Right renal pelvis (tissue), 4 donors: ENCODE data around the gene MARCHF3. TPM values are rescaled to one million over a fixed set of nuclear protein-coding genes. Genes with fewer than 3 reads are reported as not detected.
"Not testable (repeated sequence)": the region's sequence is repeated elsewhere in the genome, so short reads cannot be mapped to it uniquely, and the experiment has no call there.

Experiments
- DNase-seq, 4 donors: peaks; one replicate each; pipeline ENCODE4 v3.0.0-alpha.2; 2013; ENCODE audit warnings: low read depth in 4 of 4, low spot score in 3 of 4, missing footprints in 1 of 4
- polyA plus RNA-seq, 4 donors: library from polyadenylated mRNA; unstranded; fragments of 120-200 nt; gene quantifications; one replicate each; pipeline ENCODE4 v1.2.1, GENCODE V29; 2013; ENCODE audit not compliant: insufficient read length in 4 of 4

The MARCHF3 gene
- polyA plus RNA-seq, 4 donors: 6.1 to 8.5 (median 7.7) TPM

DNA sequence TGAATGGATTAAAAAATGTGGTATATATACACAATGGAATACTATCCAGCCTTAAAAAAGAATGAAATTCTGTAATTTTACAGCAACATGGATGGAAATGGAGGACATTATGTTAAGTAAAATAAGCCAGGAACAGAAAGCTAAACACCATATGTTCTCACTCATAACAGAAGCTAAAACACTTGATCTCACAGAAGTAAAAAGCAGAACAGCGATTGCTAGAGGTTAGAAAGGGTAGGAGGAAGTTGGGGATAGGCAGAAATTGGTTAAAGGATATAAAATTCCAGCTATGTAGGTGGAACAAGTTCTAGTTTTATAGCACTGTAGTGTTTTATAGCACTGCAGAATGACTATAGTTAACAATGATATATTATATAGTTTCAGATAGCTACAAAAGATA is 15.8 kb downstream of the MARCHF3 start:
- DNase-seq: no peak

DNA sequence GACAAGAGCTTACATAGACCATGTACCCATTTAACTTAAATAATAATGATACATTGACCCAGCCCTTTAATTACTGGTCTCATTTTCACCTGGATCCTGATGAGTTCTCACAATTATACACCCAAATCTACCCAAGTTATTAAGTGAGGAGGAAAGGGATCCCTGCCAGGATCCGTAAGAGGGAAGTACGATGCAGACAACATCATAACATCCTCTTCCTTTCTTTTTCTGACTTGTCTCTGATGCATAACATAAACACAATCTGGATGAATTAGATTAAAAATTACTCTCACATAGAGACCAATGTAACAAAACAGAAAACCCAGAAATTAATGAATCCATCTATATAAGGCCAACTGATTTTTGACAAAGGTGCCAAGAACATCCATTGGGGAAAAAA is 17.0 kb downstream of the MARCHF3 start:
- no peak for DNase-seq

DNA sequence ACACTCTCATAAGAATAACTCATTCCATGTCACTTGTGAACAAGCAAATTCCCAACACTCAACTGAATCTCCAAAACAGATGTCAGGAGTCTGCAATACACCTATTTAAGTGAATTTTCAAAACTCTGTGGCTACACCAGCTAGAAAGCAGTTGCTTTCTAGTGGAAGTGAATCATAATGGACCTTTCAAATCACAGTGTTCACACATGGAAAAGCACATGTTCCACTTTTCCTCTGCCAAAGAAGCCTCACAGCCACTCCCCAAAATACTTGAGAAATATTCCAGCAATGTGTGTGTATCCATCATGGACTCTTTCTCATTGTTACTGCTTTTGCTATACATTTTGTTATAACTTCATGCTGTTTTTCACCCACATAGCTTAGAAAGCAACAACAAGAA is 17.4 kb downstream of the MARCHF3 start:
- DNase-seq: no peak

DNA sequence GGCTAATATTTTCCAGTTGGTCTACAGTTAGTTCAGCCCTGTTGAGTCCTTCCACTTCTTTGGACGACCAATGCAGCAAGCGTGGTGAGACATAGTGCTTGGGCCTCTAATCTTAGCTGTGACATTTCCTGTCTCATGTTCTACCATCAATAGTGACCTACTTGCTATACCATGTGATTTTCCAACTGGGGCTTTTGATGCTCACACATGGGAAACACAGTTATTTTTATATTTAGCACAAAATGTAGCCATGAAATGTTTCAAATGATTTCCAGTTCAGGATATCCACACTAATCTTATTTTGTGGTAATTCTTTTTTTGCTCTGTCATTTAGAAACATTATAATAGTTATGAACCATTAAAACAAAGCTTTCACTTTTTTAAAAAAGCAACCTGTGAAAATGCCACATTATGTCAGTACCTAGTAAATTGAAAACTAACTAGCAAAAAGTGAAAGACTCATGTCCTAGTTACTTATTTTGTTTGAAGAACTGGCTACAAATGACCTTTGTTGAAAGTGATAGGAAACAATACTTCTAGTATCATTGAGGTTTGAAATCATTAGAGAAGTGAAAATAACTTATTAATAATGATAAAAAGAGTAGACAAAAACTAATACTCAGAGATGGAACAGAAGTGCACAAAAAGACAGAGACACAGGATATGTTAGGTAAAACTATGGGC is 18.3 kb downstream of the MARCHF3 start:
- no peak for DNase-seq

DNA sequence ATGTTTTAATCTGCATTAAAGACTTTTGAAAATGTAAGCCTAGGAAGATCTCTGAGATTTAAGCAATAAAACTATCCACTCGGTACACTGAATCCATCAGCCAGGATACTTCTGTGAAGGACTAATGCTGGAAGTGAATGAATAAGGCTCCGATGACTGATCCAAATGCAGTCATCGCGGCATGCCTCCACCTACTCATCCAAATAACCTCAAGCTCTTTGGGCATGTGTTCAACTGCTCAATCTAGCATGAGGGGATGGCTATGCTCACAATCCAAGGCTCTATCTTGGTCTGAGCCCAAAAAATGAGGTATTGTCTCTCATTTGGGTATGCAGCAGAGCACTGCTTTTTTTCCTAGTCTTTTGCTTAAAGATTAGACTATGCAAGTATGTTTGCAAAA is 19.2 kb downstream of the MARCHF3 start:
- DNase-seq: no peak

DNA sequence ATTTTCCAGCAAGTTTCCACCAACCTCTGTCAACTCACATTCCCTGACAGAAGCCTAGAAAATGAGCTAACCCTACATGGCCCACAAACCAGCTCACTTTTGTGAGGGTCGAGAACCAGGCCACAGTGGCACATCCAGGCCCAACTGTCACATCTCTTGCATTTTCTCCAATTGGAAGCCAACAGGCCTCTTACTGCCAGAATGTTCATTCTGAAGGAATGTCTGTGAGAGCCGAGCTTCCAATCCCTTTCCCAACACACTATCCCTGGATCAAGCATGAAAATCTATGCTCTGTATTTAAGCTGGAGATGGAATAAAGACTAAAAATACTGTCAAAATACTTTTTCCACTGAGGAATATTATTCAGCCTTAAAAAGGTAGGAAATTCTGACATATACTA is 20.0 kb downstream of the MARCHF3 start:
- no peak for DNase-seq

DNA sequence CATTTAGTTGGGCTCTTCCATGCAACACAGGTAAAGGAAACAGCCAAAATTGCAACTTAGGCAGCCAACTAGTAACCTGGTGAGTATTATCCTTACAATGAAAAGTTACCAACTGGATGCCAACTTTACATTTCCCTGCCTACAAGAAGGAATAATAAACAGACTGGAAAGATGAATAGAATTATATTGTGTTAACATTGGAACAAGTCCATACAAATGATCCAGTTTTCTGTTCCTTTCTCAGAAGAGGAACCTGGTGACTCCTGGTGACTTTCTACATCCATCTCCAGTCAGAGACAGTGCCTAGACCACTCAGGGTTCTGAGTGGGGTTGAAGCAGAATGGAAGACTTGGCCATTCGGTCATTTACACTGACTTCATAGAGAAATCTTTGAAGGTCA is 20.6 kb downstream of the MARCHF3 start:
- DNase-seq: no peak

DNA sequence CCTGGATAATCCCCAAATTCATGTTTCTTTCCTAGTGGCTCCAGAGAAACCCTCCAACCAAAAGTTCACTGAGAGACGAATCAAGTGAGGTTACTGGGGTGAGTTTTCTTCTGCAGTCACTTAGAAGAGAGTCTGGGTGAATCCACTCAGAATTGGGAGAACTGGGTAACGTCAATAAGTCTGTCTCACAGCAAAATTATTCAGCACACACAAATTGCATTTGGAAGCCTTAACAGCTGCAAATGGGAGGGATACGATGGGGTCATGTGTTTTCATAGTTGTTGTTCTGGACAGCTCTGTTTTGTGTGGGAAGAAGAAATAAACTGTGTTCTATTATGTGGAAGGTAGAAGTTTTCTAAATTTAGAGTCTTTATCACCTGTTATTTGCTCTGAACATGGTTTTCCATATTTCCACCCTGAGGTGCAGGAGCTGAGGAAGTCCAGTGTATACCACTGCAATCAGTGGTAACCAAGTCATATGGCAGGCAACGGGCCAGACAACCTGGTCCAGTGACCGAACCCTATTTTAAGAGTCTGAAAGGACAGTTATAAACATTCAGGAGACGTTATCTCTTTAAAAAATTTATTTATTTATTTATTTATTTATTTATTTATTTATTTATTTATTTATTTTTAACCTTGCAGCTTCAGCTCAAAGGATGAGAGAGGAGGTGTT is 21.9 kb downstream of the MARCHF3 start:
- no peak for DNase-seq

DNA sequence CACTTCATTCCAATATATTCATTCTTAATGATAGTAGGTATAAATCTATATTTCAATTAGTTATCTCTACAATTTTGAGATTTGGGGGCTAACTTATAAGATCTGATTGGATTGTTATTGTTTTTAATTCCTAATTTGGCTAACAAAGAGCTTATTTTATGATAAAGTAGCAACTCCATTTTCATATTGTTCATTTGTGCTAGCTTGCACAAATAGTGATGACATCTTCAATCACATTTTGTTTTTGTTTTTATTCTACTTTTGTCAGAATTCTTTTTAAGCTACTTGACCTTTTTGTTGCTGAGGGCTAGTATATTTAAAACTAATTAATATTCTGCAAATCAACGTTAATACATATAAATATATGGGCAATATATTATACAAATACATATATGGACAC is 22.8 kb downstream of the MARCHF3 start:
- no peak for DNase-seq

DNA sequence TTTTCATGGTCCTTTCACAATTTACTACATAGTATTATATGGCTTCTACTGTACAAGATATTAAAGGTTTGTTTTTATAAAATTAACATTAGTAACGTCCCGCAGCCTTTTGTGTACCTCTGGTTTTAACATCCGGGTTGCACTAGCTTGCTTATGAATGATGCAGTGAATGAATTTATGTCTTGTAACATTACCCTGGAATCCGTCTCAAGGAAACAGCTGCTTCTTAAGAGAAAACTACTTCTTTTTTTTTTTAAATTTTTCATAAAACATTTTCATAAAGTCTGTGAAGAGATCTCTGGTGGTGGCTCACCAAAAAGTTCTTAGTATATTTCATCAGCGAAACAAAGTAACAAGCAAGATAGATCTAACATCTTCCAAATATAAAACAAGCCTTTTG is 23.6 kb downstream of the MARCHF3 start:
- DNase-seq: no peak

DNA sequence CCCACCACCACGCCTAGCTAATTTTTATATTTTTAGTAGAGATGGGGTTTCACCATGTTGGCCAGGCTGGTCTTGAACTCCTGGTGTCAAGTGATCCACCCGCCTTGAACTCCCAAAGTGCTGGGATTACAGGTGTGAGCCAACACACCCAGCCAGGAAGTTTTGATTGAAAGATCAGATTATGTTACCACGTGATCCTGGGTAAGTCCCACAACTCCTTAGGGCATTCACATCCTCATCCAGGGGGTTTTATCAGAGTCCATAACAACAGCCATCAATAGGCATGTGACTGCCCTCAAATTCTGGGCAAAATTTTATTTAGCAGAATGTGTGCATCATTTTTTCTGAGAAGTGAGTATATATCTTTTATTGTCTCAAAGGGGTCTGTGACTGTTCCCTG is 25.1 kb downstream of the MARCHF3 start:
- DNase-seq: not testable (repeated sequence)

DNA sequence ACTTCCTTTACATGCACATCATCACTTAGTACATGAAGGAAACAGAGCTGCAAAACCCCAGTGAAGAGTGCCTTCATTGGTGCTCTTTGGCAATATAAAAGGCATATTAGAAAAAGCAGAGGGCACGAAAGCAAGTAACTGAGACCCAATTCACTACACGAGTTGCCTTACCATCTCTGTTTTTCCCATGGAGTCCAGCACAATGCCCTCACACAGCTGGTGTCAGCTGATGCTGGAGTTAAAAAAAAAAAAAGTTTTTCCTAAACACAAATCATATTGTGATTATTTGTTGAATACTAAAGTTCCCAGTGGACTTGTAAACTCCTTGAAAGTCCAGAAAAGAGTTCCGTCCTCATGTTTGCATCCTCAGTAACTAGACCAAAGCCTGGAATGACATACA is 25.6 kb downstream of the MARCHF3 start:
- no peak for DNase-seq

DNA sequence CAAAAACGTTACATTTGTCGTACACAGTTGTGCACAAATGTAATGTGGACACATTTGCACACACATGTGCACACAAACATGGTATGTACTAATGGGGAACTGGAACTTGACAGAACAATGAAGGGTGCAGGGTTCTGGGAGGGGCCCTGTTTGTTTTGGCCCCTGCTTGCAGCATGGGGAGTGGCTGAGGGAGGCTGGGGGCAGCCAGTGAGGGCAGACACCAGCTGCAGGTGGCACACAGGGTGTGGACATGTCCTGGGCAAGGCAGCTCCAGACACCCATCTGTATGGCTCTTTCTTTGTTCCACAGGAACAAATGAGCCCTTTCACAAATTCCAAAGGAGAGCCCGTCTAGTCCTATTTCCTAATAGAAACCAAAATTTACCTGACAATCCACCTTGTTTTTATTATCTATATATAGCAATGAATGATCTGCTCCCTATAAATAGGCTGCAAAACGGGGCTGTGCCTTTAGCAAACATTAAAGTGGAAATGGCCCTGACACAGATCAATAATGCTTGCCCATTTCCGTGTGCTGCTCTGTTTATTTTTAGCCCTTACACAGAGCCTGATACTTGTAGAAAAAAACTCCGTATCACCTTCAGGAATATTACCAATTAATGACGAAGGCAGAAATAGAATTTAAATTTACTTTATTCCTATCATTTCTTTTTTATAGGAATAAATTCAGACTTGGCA is 26.4 kb downstream of the MARCHF3 start:
- no peak for DNase-seq

DNA sequence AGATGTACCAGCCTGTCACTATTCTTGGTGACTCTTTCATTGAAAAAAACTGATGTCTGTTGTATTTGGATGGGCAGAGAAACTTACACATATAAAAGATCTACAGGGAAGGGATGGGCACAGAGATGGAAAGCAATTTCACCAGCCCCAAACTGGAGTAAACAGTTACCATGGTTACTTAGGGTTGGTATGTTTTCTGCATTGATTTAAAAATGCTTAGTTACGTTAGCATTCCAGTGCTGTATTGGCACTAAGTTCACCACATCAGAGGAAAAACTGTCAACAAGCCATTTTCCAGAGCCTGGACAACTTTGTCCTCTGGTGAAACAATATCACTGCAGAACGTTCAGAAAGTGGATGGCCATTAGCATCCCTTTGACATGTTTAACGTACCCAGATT is 28.0 kb downstream of the MARCHF3 start:
- no peak for DNase-seq

DNA sequence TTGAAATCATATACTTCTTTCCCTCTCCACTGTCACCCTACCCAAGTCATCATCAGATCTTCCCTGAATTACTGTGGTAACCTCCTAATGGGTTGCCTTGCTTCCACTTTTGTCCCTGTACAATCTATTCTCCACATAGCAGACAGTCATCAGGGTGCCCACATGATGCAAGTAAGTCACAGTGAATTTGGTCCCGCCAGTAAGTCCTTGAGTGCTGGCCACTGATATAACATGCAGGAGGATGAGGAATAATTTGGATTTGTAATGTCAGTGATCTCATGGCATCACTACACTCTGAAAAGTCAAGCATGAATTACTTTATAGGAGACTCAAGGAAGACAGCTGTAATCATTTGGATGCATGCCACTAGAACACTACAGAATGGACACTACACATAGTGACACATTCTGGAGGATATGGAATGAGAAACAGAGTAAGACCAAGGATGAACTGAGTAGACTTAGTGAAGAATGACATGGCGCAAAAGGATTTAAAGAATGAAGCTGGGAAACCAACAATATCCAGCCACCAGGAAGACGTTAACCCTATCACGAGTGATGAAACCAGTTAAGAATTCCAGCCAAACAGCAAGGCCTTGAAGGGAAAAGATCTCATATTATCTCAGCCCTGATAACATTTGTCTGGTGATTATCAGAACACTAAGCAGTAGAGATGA is 28.6 kb downstream of the MARCHF3 start:
- DNase-seq: no peak

DNA sequence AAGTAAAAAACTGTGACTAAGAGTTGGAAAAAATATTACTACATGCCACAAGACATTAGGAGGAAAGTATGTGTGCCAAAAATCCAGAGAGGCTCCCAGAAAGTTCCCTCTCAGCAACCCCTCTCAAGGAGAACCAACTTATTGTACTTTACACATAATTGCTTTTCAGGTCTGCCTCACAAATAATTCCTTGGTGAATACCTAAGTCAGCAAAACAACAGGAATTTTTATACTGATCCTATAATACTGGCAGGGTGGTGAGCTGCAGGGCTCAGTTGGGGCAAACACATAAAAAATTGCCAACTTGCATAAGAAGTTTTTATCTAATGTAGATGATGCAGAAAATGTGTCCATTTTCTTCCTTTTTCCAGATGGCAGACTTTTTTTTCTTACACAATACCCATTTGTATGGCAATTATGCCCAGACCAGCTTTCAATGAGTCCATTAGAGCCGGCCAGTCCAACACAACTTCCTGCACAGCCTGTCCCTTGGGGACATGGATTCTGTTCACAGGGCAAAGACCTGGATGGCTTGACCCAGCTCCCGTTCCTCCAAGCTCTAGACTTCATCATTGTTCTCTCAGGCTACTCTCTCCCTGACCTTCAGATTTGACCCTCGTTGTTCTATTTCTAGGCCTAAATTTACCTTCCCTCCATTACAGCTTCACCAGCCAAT is 31.3 kb downstream of the MARCHF3 start:
- no peak for DNase-seq

DNA sequence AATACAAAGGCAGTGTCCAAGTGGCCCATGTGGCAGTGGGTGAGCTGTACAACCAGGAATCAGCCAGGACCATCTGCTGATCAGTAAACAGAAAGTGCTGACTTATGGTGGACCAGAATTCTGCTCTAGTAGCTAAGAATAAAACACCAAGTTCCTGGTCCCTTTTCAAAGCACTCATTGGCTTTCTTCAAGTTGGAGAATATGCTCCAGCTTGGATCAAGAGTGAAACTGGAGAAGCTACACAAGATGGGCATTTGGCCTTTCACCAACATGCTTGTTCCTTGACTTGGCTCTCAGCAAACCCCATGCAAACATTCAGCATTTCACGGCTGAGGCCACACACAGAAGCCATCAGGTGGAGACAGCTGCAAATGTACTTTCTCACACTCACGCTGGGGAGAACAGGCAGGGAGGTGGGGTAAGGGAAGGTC is 32.1 kb downstream of the MARCHF3 start:
- no peak for DNase-seq

DNA sequence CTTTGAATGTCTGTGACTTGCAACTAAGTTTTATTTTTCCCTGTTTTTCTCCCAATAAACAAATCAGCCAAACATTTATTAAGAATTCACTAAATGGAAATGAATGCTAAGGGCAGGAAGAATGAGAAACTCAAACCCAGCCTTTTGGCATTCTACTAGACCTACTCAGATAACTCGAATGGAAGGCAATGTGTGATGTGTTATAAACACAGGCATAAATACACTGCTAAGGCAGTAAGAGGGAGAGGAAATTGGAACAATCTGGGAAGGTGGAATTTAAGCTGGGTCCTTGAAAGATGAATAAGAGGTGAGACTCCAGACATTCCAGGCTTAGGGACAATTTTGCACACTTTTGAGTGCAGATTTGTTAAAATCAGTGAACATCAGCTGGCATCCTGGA is 34.7 kb downstream of the MARCHF3 start:
- DNase-seq: no peak

DNA sequence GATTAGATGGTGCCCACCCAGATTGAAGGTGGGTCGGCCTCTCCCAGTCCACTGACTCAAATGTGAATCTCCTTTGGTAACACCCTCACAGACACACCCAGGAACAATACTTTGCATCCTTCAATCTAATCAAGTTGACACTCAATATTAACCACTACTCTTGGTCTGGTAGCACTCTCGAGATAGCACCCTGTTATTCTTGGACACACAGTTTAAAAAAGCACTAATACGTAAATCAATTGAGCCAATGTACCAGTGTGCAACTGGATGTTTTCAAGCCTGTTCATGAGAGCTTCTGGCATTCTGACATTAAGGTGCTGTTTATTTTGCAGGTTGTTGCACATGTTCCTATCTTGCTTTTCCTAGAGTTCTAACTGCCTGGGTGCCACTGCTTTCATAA is 35.3 kb downstream of the MARCHF3 start:
- no peak for DNase-seq

DNA sequence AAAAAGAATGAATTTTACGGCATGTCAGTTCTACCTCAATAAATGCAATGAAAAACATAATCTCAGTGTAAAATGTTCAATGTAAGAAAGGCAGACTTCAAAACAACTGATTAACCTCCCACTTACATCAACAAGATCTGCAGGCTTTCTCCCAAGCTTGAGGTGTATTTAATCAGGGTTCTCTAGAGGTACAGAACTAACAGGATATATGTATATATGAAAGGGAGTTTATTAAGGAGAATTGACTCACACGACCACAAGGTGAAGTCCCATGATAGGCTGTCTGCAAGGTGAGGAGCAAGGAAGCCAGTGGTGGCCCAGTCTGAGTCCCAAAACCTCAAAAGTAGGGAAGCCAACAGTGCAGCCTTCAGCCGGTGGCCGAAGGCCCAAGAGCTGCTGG is 35.9 kb downstream of the MARCHF3 start:
- no peak for DNase-seq

DNA sequence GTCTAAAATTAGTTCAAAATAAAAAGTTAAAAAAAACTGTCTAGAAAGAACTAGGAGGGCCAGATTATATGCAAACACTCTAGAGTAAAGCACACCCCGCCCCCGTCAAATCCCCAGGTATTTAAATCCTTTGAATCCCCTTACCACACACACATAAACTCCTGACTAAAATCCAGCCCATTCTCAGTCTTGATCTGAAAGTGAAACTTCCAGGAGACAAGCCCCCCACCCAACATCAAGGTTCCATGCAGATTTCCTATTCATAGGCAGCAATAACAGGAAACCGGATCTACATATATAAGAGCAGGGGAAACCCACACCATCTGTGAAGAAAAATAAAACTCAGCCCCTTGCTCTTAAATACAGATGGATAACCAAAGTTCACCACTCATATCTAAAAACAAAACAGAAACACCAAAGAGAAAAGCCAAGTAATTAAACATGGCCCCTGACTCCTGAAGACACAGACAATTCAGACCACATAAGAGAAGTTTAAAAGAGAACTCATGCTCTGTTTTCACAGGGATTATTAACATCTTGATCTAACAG is 42.3 kb downstream of the MARCHF3 start:
- DNase-seq: no peak
